HG03066 (cell line): Measurements from ENCODE around the gene HK2.

Experiments
- ATAC-seq: cut with Tn5 transposase; IDR thresholded peaks from one replicate; pipeline ENCODE4 v1.9.1; 2021; ENCODE audit warnings: low read depth; ENCODE audit not compliant: unreplicated experiment

HK2 gene

GRCh38 chr2:74856599-74856998 lies 22.7 kb downstream of the HK2 start:
- no peak for ATAC-seq

DNA sequence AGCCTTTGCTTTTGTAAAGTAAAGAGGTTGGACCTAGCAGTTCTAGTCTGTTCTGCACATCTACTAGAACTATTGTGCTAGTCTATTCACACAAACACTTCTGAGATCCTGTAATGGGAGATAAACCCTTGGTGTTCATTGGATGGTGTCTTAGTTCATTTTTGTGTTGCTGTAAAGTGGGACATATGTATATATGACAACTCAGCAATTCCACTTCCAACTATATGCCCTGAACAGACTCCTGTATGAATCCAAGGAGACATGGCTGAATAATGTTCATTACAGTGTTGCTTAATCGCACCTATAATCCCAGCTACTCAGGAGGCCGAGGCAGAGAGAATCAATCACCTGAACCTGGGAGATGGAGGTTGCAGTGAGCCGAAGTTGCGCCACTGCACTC lies 23.3 kb downstream of the HK2 start:
- ATAC-seq: no peak

DNA sequence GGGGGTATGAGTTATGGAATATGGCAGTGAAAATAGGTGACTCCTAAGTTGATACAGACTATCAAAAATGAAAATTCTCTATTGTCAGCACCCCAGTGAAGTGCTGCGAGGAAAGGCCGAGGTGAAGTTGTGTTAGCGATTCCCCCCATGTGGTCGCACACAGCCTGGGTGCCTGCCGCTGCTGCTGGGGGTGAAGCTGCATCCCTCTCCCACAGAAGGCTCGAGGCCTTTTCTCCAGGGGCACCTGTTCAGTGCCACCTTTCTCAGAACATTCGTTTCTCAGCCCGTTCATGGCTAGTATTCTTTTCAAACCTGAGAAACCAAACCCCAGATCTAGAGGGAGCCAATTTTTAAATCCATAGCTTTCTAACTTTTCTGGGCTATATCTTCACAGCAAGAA lies 23.8 kb downstream of the HK2 start:
- ATAC-seq: no peak

DNA sequence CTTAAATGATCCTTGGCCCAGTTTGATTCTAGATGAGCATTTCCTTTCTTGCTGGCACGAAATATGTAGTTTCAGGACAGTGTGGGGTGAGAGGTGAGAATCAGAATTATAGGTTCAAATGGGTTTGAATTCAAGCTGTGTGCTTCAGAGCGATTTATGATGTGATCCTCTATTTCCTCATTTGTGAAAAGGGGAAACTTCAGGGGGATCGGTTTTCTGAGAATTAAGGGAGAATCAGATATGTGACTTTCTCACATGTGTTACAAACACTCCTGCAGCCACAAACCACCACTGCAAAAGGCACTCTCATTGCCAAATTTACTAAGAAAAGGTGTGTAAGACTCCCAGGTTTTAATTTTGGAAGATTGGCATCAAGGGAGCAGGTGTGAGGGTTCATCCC lies 24.4 kb downstream of the HK2 start:
- no peak for ATAC-seq

DNA sequence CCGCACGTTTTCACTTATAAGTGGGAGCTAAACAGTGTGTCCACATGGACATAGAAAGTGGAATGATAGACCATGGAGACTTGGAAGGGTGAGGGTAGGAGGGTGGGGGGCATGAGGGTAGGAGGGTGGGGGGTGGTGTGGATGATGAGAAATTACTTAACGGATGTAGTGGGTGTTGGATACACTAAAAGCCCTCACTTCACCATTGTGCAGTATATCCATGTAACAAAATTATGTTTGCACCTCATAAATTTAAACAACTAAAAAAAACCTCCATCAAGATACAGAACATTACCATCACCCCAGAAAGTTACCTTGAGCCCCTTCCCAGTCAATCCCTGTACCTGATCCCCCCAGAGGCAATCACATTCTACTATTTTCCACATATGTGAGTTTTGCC lies 26.2 kb downstream of the HK2 start:
- no peak for ATAC-seq

GRCh38 chr2:74860521-74860920 lies 26.6 kb downstream of the HK2 start:
- no peak for ATAC-seq

DNA sequence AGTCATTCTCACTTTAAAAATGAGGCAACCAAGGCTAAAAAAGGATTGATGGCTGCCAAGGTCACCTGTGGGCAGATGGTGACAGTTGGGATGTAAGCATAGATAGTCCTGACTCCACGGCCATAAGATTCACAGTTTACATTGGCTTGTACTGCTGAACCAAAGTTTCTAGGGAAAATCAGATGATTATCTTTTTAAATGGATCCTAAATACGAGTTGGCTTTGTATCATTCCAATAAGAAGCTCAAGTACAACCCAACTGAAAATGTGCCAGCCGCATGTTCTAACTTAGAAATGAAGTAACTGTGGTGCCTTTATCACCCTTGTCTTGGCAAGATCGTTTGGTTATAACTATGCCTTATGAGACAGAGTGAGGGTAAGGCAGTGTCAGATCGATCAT lies 27.6 kb downstream of the HK2 start:
- ATAC-seq: no peak

GRCh38 chr2:74862020-74862964 lies 28.4 kb downstream of the HK2 start:
- no peak for ATAC-seq

- ATAC-seq: no peak
Observed at GRCh38 chr2:74863802-74864248, 29.9 kb downstream of the HK2 start.

GRCh38 chr2:74864728-74865722 lies 31.1 kb downstream of the HK2 start:
- no peak for ATAC-seq

DNA sequence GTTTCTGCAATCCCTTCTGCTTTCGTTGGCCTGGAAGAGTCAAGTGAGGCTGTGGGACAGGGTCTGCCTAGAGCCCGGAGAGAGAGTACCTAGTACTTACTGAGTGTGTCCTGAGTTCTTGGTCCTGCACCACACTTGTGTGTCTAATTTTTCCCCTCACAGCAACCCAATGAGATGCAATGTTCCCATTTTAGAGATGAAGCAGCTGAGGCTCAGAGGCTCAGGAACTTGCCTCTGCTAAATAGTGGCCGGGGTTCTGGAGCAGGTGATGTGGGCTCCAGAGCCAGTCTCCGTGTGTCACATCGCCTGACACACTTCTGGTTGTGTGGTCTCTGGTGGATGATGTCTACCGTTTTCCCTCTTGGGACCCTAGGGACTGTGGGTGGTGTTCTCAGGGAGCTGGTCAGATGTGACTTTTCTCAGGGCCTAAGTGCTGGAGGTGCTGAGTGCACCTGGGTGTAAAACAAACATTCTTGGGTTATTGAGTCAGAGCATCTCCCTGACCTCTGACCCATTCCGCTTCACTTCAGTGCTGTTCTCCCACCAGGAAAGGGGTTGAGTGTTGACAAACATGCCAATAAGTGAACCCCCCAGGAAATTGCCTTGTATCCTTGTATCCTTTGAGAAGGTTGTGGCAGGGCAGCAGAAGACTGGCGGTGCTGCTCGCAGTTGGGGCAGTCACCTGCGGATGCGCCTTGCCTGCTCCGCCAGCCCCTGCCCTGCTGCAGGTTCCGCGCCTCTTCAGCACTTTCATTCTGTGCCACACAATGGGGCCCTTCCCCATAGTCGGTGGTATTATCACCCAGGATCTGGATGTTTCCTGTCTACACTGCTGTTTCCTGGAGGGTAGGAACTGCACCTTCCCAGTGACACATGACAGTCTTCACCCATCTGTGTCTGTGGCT lies 32.1 kb downstream of the HK2 start:
- ATAC-seq: no peak

DNA sequence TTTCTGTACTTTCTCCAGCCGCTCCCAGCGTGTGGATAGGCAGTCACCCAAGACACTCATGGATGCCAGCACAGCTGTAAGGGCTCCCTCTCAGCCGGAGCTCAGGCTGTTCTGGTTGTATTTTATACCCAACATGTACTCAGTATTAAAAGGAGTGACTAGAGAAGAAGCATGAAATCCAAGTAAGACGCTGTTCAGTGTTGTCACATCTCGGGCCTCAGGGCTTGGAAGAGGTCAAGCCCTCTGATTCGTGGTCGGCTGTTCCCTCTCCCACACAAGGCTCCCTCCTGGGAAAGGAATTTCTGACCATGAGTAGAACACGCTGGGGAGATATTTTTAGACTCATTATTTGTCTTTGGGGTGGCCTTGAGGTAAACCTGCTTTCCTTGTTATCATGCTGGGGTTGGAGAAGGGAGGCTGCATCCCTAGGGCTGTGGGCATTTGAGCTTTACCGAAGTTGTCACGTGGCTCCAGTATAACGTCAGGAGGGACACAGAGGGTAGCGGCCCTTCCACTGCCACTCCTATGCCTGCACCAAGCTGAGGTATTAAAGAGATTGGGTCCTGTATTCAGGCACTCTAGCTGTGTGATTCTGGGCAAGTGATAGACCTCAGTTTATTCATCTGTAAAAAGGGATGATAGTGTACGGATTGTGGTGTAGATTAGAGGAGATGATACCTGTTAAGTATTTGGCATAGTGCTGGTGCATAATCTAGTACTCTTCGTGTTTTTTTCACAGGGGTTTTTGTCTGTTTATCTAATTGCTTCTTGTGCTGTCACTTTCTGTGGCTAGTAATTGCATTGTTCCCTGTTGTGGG lies 34.1 kb downstream of the HK2 start:
- no peak for ATAC-seq

GRCh38 chr2:74869517-74869916 lies 35.6 kb downstream of the HK2 start:
- no peak for ATAC-seq

- no peak for ATAC-seq
Observed at GRCh38 chr2:74870951-74871350, 37.0 kb downstream of the HK2 start.

GRCh38 chr2:74871414-74871813 lies 37.5 kb downstream of the HK2 start:
- ATAC-seq: no peak

DNA sequence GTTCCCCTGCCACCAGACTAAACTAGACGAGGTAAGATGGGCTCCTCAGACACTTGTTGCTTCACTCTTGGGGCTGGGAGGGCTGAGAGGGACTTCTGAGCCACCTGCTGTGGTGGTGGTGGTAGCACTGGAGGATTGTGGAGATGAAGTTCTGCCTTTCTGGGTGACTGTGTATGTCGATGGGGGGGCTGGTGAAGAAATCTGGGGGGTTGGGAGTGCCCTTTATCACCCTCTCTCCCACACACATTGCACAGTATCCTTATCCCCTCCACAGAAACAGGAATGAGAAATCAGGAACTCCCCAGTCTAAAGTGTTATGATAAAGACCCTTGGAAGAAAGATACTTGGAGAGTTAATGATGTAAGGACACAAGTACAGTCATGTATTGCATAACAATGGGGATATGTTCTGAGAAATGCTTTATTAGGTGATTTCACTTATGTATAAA lies 38.5 kb downstream of the HK2 start:
- ATAC-seq: no peak

DNA sequence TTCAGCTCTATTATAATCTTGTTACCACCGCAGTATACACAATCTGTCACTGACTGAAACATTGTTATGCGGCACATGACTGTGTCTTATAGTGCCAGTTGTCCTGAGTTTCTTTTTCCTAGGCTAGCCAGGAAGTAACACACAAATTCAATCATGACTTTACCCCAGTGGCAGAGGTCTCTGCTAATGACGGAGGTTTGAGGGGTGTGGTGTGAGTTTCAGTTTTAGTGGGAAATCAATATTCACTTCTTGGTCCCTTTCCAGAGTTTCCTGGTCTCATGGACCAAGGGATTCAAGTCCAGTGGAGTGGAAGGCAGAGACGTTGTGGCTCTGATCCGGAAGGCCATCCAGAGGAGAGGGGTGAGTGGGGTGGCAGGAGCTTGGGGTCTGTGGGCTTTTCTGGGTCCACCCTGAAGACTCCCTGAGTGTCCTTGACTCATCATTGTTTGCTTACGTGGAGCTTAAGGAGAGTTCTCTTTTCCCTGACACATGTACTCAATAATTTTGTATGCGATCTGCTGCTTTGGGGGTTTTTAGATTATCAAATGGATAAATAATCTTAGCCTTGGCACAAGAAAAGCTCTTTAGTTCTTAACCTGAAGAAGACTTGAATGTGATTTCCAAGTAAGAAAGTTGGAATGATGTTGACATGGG lies 39.2 kb downstream of the HK2 start:
- ATAC-seq: no peak

DNA sequence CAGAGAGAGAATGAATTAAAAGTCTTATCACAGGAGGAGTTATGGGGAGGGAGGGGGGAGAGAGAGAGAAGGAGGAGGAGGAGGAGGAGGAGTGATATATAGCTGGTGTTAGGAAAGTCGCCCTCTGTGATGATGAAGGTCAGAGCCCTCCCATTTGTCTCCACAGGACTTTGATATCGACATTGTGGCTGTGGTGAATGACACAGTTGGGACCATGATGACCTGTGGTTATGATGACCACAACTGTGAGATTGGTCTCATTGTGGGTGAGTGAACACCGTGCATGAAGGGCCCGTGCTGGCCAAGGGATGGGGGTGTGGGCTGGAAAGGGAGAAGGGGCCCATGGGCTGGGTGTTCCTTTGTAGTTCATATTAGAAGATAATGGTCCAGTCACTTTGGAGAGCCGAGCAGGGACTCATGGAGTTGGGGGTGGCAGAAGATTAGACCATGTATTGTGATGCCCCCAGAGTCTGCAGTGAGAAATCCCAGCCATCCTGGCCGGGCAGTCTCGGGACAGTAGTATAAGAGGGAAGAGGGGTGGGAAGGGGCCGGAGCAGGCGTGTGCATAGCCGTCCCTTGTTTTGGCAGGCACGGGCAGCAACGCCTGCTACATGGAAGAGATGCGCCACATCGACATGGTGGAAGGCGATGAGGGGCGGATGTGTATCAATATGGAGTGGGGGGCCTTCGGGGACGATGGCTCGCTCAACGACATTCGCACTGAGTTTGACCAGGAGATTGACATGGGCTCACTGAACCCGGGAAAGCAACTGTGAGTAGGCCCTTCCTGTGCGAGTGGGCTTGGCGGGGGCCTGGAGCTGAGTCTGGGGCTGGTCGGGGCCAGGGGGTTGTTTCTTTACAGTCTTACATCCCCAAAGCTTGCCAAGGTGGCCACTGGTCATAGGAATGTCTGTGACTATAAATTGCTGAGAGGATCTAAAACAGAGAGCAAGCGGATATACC lies 40.0 kb downstream of the HK2 start:
- no peak for ATAC-seq
